Neural progenitor cell (in vitro differentiated cells): ENCODE results near the gene PCED1A. TPM values are rescaled to one million over a fixed set of nuclear protein-coding genes. Genes with fewer than 3 reads are reported as not detected.

Experiments used
- DNase-seq: peaks from one replicate; pipeline ENCODE4 v3.0.0-alpha.2; 2016; ENCODE audit warnings: low spot score
- H2AFZ ChIP-seq: fragments of 200-600 bp; sonication (generic); replicated peaks from 2 replicates; pipeline ENCODE4 v1.6.1; 2016; ENCODE audit warnings: antibody characterized with exemption
- H3F3A ChIP-seq: fragments of 200-600 bp; sonication (generic); 2 replicates; pipeline ENCODE4 v1.6.1; 2016; ENCODE audit warnings: antibody characterized with exemption, low read depth
- H3K27ac ChIP-seq: fragments of 200-600 bp; sonication (generic); 2 replicates; pipeline ENCODE4 v1.5.1; 2016; ENCODE audit warnings: mild to moderate bottlenecking
- H3K27me3 ChIP-seq: fragments of 200-600 bp; sonication (generic); 2 replicates; pipeline ENCODE4 v1.6.1; 2016; ENCODE audit warnings: mild to moderate bottlenecking, moderate library complexity
- H3K36me3 ChIP-seq: fragments of 200-600 bp; sonication (generic); 2 replicates; pipeline ENCODE4 v1.5.1; 2016
- H3K4me1 ChIP-seq: fragments of 200-600 bp; sonication (generic); 2 replicates; pipeline ENCODE4 v1.6.1; 2016; ENCODE audit warnings: mixed run types
- H3K4me2 ChIP-seq: fragments of 200-600 bp; sonication (generic); 2 replicates; pipeline ENCODE4 v1.6.1; 2016
- H3K4me3 ChIP-seq: fragments of 200-600 bp; sonication (generic); 2 replicates; pipeline ENCODE4 v1.5.1; 2016
- H3K79me2 ChIP-seq: fragments of 200-600 bp; sonication (generic); 2 replicates; pipeline ENCODE4 v1.6.1; 2016; ENCODE audit warnings: low read depth
- H3K9ac ChIP-seq: fragments of 200-600 bp; sonication (generic); 2 replicates; pipeline ENCODE4 v1.6.1; 2016
- H3K9me3 ChIP-seq: fragments of 200-600 bp; sonication (generic); 2 replicates; pipeline ENCODE4 v1.5.1; 2016; ENCODE audit warnings: low read depth
- H4K20me1 ChIP-seq: fragments of 200-600 bp; sonication (generic); 2 replicates; pipeline ENCODE4 v1.6.1; 2016; ENCODE audit warnings: low read depth
- H3K27ac Mint-ChIP-seq: 3 replicates; pipeline ENCODE4 v1.8.0; 2021; ENCODE audit warnings: mixed read lengths
- H3K27me3 Mint-ChIP-seq: 2 replicates; pipeline ENCODE4 v1.8.0; 2022; ENCODE audit warnings: low read depth, mild to moderate bottlenecking, inconsistent platforms, moderate library complexity, mixed read lengths; ENCODE audit not compliant: insufficient read depth
- H3K36me3 Mint-ChIP-seq: 3 replicates; pipeline ENCODE4 v1.8.0; 2021; ENCODE audit warnings: mixed read lengths
- H3K4me1 Mint-ChIP-seq: 3 replicates; pipeline ENCODE4 v1.8.0; 2021; ENCODE audit warnings: mixed read lengths
- H3K4me3 Mint-ChIP-seq: 3 replicates; pipeline ENCODE4 v1.8.0; 2021; ENCODE audit warnings: mild to moderate bottlenecking, moderate library complexity, mixed read lengths
- H3K9me3 Mint-ChIP-seq: 3 replicates; pipeline ENCODE4 v1.8.0; 2020; ENCODE audit warnings: mixed read lengths
- CTCF ChIP-seq: fragments of 200-600 bp; sonication (generic); IDR thresholded peaks from 2 replicates; pipeline ENCODE4 v1.5.1; 2017; ENCODE audit warnings: antibody characterized with exemption, mild to moderate bottlenecking
- EZH2 ChIP-seq: fragments of 200-600 bp; sonication (generic); IDR thresholded peaks from 2 replicates; pipeline ENCODE4 v1.6.1; 2017; ENCODE audit warnings: antibody characterized with exemption, mild to moderate bottlenecking, moderate library complexity
- EZH2phosphoT487 ChIP-seq: fragments of 200-600 bp; sonication (generic); IDR thresholded peaks from 2 replicates; pipeline ENCODE4 v1.6.1; 2017; ENCODE audit warnings: antibody characterized with exemption
- total RNA-seq: library from RNA; depleted of rRNA; stranded (reverse); fragments of >200 nt; gene quantifications from 2 replicates; pipeline ENCODE4 v1.2.3, GENCODE V29; 2015; ENCODE audit warnings: low replicate concordance

PCED1A gene
- total RNA-seq, 1 donor from 2014 or later, result 14.6 TPM

- Histone ChIP-seq H3K36me3 (no peaks in the 10 kb centered on the region), H3K4me1 (no peaks in the 10 kb centered on the region), H3K27me3 (no peaks in the 10 kb centered on the region), H4K20me1 (peaks cover 46% of the 10 kb centered on the region), H3K4me2 (no peak overlapping the region), H3K79me2 (peaks cover 97% of the 10 kb centered on the region), H3F3A (no peaks in the 10 kb centered on the region), H3K9ac (no peak overlapping the region), H3K4me3 (no peak overlapping the region), H3K9me3 (no peaks in the 10 kb centered on the region), H2AFZ (no peak overlapping the region), H3K27ac (no peak overlapping the region)
- Mint-ChIP-seq H3K4me3 (no peak overlapping the region), H3K4me1 (peaks cover 15% of the 10 kb centered on the region), H3K27ac (no peak overlapping the region), H3K36me3 (peaks cover 21% of the 10 kb centered on the region), H3K27me3 (no peaks in the 10 kb centered on the region), H3K9me3 (peaks cover 5% of the 10 kb centered on the region)
- TF ChIP-seq EZH2phosphoT487 (no peak), EZH2 (no peak), CTCF (no peak)
- DNase-seq, result no peak
Measured at GRCh38 chr20:2880650-2881049, 40.2 kb upstream of the PCED1A start.

- no peak overlapping the region for H3K9ac ChIP-seq
- DNase-seq, result no peak
- TF ChIP-seq EZH2 (no peak), CTCF (no peak), EZH2phosphoT487 (no peak)
Measured at GRCh38 chr20:2879146-2879545, 38.7 kb upstream of the PCED1A start.

GRCh38 chr20:2878515-2878914 is 38.1 kb upstream of the PCED1A start:
- Histone ChIP-seq H3K27ac (no peak overlapping the region), H3K36me3 (no peaks in the 10 kb centered on the region), H3K27me3 (no peaks in the 10 kb centered on the region), H4K20me1 (peaks cover 49% of the 10 kb centered on the region), H3F3A (peaks cover 6% of the 10 kb centered on the region), H3K4me3 (no peak overlapping the region), H3K4me2 (no peak overlapping the region), H3K79me2 (peaks cover 96% of the 10 kb centered on the region), H2AFZ (no peak overlapping the region), H3K9ac (no peak overlapping the region), H3K4me1 (peaks cover 8% of the 10 kb centered on the region), H3K9me3 (no peaks in the 10 kb centered on the region)
- TF ChIP-seq CTCF, result no peak
- no peak for TF ChIP-seq EZH2phosphoT487
- TF ChIP-seq EZH2, result no peak
- Mint-ChIP-seq H3K36me3 (peaks cover 10% of the 10 kb centered on the region), H3K4me1 (peaks cover 28% of the 10 kb centered on the region), H3K27me3 (peaks cover 2% of the 10 kb centered on the region), H3K9me3 (no peaks in the 10 kb centered on the region), H3K27ac (no peak overlapping the region), H3K4me3 (no peak overlapping the region)
- DNase-seq, result no peak

More at GRCh38 chr20:2879146-2879545, 38.7 kb upstream of the PCED1A start:
- Histone ChIP-seq H4K20me1 (peaks cover 49% of the 10 kb centered on the region), H2AFZ (no peak overlapping the region), H3K36me3 (no peaks in the 10 kb centered on the region), H3K9me3 (no peaks in the 10 kb centered on the region), H3K4me1 (peaks cover 8% of the 10 kb centered on the region), H3K27me3 (no peaks in the 10 kb centered on the region), H3K27ac (no peak overlapping the region), H3F3A (peaks cover under 1% of the 10 kb centered on the region), H3K4me3 (no peak overlapping the region), H3K4me2 (no peak overlapping the region), H3K79me2 (peaks cover 97% of the 10 kb centered on the region)
- Mint-ChIP-seq H3K27ac (no peak overlapping the region), H3K4me1 (peaks cover 28% of the 10 kb centered on the region), H3K36me3 (peaks cover 15% of the 10 kb centered on the region), H3K27me3 (peaks cover 2% of the 10 kb centered on the region), H3K4me3 (no peak overlapping the region), H3K9me3 (no peaks in the 10 kb centered on the region)
